Muscle layer of colon (tissue), 2 donors: Measurements from ENCODE around the gene SEC22C.

Source experiments
- H3K27ac ChIP-seq: one replicate; pipeline ENCODE4 v1.7.0; 2013; ENCODE audit warnings: low read depth, mild to moderate bottlenecking, low read length, moderate library complexity
- H3K27me3 ChIP-seq, 2 donors: one replicate each; pipeline ENCODE4 v1.7.0; 2013; ENCODE audit warnings: low read length in 2 of 2, mild to moderate bottlenecking in 2 of 2; ENCODE audit not compliant: insufficient read depth in 2 of 2, control insufficient read depth in 1 of 2
- H3K36me3 ChIP-seq: one replicate; pipeline ENCODE4 v1.7.0; 2013; ENCODE audit warnings: mild to moderate bottlenecking, low read length; ENCODE audit not compliant: insufficient read depth
- H3K4me1 ChIP-seq: one replicate; pipeline ENCODE4 v1.7.0; 2013; ENCODE audit warnings: mild to moderate bottlenecking, low read length; ENCODE audit not compliant: insufficient read depth
- H3K4me3 ChIP-seq, 2 donors: one replicate each; pipeline ENCODE4 v1.7.0; 2013; ENCODE audit warnings: low read length in 2 of 2, low read depth in 1 of 2, mild to moderate bottlenecking in 1 of 2, moderate library complexity in 1 of 2
- H3K9ac ChIP-seq: one replicate; pipeline ENCODE4 v1.7.0; 2013; ENCODE audit warnings: low read length
- H3K9me3 ChIP-seq: one replicate; pipeline ENCODE4 v1.7.0; 2013; ENCODE audit warnings: mild to moderate bottlenecking, low read length
- donor health status: abdominal sarcoma.
- donor health status: Adenocarcinoma of cecum.

Gene SEC22C

GRCh38 chr3:42531470-42531869 is 50.3 kb downstream of the SEC22C start:
- Histone ChIP-seq H3K36me3 (no peaks in the 10 kb centered on the region), H3K4me1 (no peaks in the 10 kb centered on the region), H3K4me3 (no peak overlapping the region), H3K9me3 (no peaks in the 10 kb centered on the region), H3K27me3 (no peaks in the 10 kb centered on the region), H3K9ac (no peak overlapping the region), H3K27ac (no peak overlapping the region)

GRCh38 chr3:42530073-42530472 is 51.7 kb downstream of the SEC22C start:
- H3K27ac ChIP-seq, result no peak overlapping the region

GRCh38 chr3:42529468-42529867 is 52.3 kb downstream of the SEC22C start:
- Histone ChIP-seq H3K36me3 (no peaks in the 10 kb centered on the region), H3K27ac (no peak overlapping the region), H3K4me1 (no peaks in the 10 kb centered on the region), H3K9ac (no peak overlapping the region), H3K9me3 (no peaks in the 10 kb centered on the region), H3K4me3 (no peak overlapping the region), H3K27me3 (no peaks in the 10 kb centered on the region)

More at GRCh38 chr3:42530073-42530472, 51.7 kb downstream of the SEC22C start:
- Histone ChIP-seq H3K4me1 (no peaks in the 10 kb centered on the region), H3K36me3 (no peaks in the 10 kb centered on the region), H3K9me3 (no peaks in the 10 kb centered on the region), H3K9ac (no peak overlapping the region), H3K27me3 (no peaks in the 10 kb centered on the region), H3K4me3 (no peak overlapping the region)

GRCh38 chr3:42527368-42527917 is 54.3 kb downstream of the SEC22C start:
- no peak overlapping the region for H3K27ac ChIP-seq
- H3K27me3 ChIP-seq, result no peaks in the 10 kb centered on the region
- no peak overlapping the region for H3K4me3 ChIP-seq

GRCh38 chr3:42526616-42527367 is 55.0 kb downstream of the SEC22C start:
- no peaks in the 10 kb centered on the region for H3K4me1 ChIP-seq
- no peak overlapping the region for H3K9ac ChIP-seq
- no peaks in the 10 kb centered on the region for H3K9me3 ChIP-seq
- H3K27ac ChIP-seq, result no peak overlapping the region
- H3K4me3 ChIP-seq, result no peak overlapping the region
- no peaks in the 10 kb centered on the region for H3K36me3 ChIP-seq
- no peaks in the 10 kb centered on the region for H3K27me3 ChIP-seq

More at GRCh38 chr3:42527368-42527917, 54.3 kb downstream of the SEC22C start:
- H3K9ac ChIP-seq, result no peak overlapping the region
- no peaks in the 10 kb centered on the region for H3K9me3 ChIP-seq
- H3K36me3 ChIP-seq, result no peaks in the 10 kb centered on the region
- H3K4me1 ChIP-seq, result no peaks in the 10 kb centered on the region

- Histone ChIP-seq H3K27me3 (no peaks in the 10 kb centered on the region), H3K9ac (no peak overlapping the region), H3K4me1 (no peaks in the 10 kb centered on the region), H3K9me3 (no peaks in the 10 kb centered on the region), H3K4me3 (no peak overlapping the region), H3K36me3 (no peaks in the 10 kb centered on the region), H3K27ac (no peak overlapping the region)
Measured at GRCh38 chr3:42525736-42526345, 55.9 kb downstream of the SEC22C start.

- no peaks in the 10 kb centered on the region for H3K9me3 ChIP-seq
- no peaks in the 10 kb centered on the region for H3K27me3 ChIP-seq
- H3K4me1 ChIP-seq, result no peaks in the 10 kb centered on the region
- no peak overlapping the region for H3K4me3 ChIP-seq
- no peak overlapping the region for H3K27ac ChIP-seq
- H3K36me3 ChIP-seq, result no peaks in the 10 kb centered on the region
- H3K9ac ChIP-seq, result no peak overlapping the region
Measured at GRCh38 chr3:42525212-42525611, 56.6 kb downstream of the SEC22C start.

GRCh38 chr3:42524751-42525150 is 57.0 kb downstream of the SEC22C start:
- H3K27me3 ChIP-seq, result no peaks in the 10 kb centered on the region
- no peak overlapping the region for H3K4me3 ChIP-seq
- H3K27ac ChIP-seq, result no peak overlapping the region
- H3K9me3 ChIP-seq, result no peaks in the 10 kb centered on the region
- H3K4me1 ChIP-seq, result no peaks in the 10 kb centered on the region
- H3K9ac ChIP-seq, result no peak overlapping the region
- no peaks in the 10 kb centered on the region for H3K36me3 ChIP-seq

GRCh38 chr3:42520906-42521305 is 60.9 kb downstream of the SEC22C start:
- H3K36me3 ChIP-seq, result no peaks in the 10 kb centered on the region
- no peak overlapping the region for H3K4me3 ChIP-seq
- no peak overlapping the region for H3K27ac ChIP-seq

GRCh38 chr3:42520336-42520735 is 61.4 kb downstream of the SEC22C start:
- no peaks in the 10 kb centered on the region for H3K9me3 ChIP-seq
- no peak overlapping the region for H3K9ac ChIP-seq
- no peaks in the 10 kb centered on the region for H3K27me3 ChIP-seq
- H3K27ac ChIP-seq, result no peak overlapping the region
- no peak overlapping the region for H3K4me3 ChIP-seq
- H3K36me3 ChIP-seq, result no peaks in the 10 kb centered on the region
- H3K4me1 ChIP-seq, result no peaks in the 10 kb centered on the region

More at GRCh38 chr3:42520906-42521305, 60.9 kb downstream of the SEC22C start:
- Histone ChIP-seq H3K4me1 (no peaks in the 10 kb centered on the region), H3K9ac (no peak overlapping the region), H3K9me3 (no peaks in the 10 kb centered on the region), H3K27me3 (no peaks in the 10 kb centered on the region)

GRCh38 chr3:42519568-42519962 is 62.2 kb downstream of the SEC22C start:
- no peaks in the 10 kb centered on the region for H3K27me3 ChIP-seq
- H3K36me3 ChIP-seq, result no peaks in the 10 kb centered on the region
- no peak overlapping the region for H3K27ac ChIP-seq
- no peak overlapping the region for H3K9ac ChIP-seq
- no peaks in the 10 kb centered on the region for H3K9me3 ChIP-seq
- H3K4me3 ChIP-seq, result no peak overlapping the region
- H3K4me1 ChIP-seq, result no peaks in the 10 kb centered on the region
